ENCODE measurements around the gene PAWR. TPM values are rescaled to one million over a fixed set of nuclear protein-coding genes. Genes with fewer than 3 reads are reported as not detected.

PAWR gene
- total and polyA plus RNA-seq, 2 of the 13 experiments (the other 11 are each of a cell fraction or from before 2014, with no cell fraction given), result 29.1 to 36.1 TPM

GRCh38 chr12:79696416-79696815 lies 5.7 kb upstream of the PAWR start:
- no peak for ATAC-seq
- in situ Hi-C loops (cut with HindIII; ENCODE audit: extremely low pct_ligation_motif_present, low pct_unique_long_range_greater_than_20kb) (loop anchor here (25.0 kb wide), 1 partner anchor 134 kb away; no protein-coding TSS in a partner anchor), intact Hi-C loops (cut with micrococcal nuclease; ENCODE audit: unreplicated experiment) (loop anchor here (10.0 kb wide), 1 partner anchor 238 kb away; the partner anchor contains the start of gene PPP1R12A)
- ChIA-PET CTCF (ENCODE audit: low intra/inter-chr PET ratio, low total read pairs) (no interaction called here), POLR2A (no interaction called here)
- Histone ChIP-seq H2AFZ (ENCODE audit: low read length) (no peak overlapping the region), H3K9me3 (ENCODE audit: low read length) (no peaks in the 10 kb centered on the region), H4K20me1 (ENCODE audit: insufficient read depth, low read length) (no peaks in the 10 kb centered on the region), H3K79me2 (ENCODE audit: insufficient read depth, low read length) (peaks cover 7% of the 10 kb centered on the region), H3K4me1 (ENCODE audit: insufficient read depth, low read length) (peaks cover 13% of the 10 kb centered on the region), H3K9ac (ENCODE audit: insufficient read depth, low read depth, low read length) (no peak overlapping the region), H3K36me3 (replicated peaks in 1 of 2; ENCODE audit: control insufficient read depth in 1 of 2, insufficient read depth in 2 of 2, low read length in 2 of 2) (no peaks in the 10 kb centered on the region), H3K4me3 (replicated peaks in 1 of 3; ENCODE audit: insufficient read depth in 1 of 3, low read depth in 2 of 3, low read length in 3 of 3) (no peak overlapping the region), H3K4me2 (ENCODE audit: low read depth, low read length) (no peak overlapping the region), H3K27me3 (ENCODE audit: control insufficient read depth in 1 of 2, insufficient read depth in 2 of 2, low read length in 2 of 2) (no peaks in the 10 kb centered on the region; a peak in 1 of 5 replicates), H3K27ac (ENCODE audit: extremely low read length, insufficient read depth, low read length) (no peak overlapping the region)
- DNase-seq (ENCODE audit: low spot score), result no peak
- WGBS (ENCODE audit: low lambda C conversion rate), result 90% methylated on average over 3 of the region's 3 CpGs
- TF ChIP-seq GZF1 (CRISPR knock-in tag; IDR thresholded peaks at IDR 0.05) (no peak), HDAC1 (CRISPR knock-in tag; IDR thresholded peaks at IDR 0.05) (no peak), NBN (conservative IDR thresholded peaks at IDR 0.05) (no peak), ZNF138 (CRISPR knock-in tag; IDR thresholded peaks at IDR 0.05; ENCODE audit: low read depth) (no peak), ZBTB10 (CRISPR knock-in tag; IDR thresholded peaks at IDR 0.05; ENCODE audit: borderline replicate concordance) (no peak)
- FAIRE-seq, result no peak
- no TSS peak for BruUV-seq (replicated peaks)
